K562 (cell line): ENCODE data around the gene PCDHB7. TPM values are rescaled to one million over a fixed set of nuclear protein-coding genes. Genes with fewer than 3 reads are reported as not detected.
"Not testable (repeated sequence)": the region's sequence is repeated elsewhere in the genome, so short reads cannot be mapped to it uniquely, and the experiment has no call there.

Experiments used
- ATAC-seq: fragments of 200-7000 bp; cut with Tn5 transposase; 3 replicates; pipeline ENCODE4 v1.9.1; 2020; ENCODE audit warnings: moderate library complexity
- BruUV-seq: library from RNA; stranded (reverse); fragments of 400-500 nt; replicated peaks from 2 replicates; lab custom pipeline; 2021; lab: Mats Ljungman, UMichigan
- CTCF ChIA-PET: fragments of 300-600 bp; formaldehyde crosslinking; extraction: SDS; loops from one replicate; lab custom pipeline; 2021; ENCODE audit warnings: low intra/inter-chr PET ratio; lab: Yijun Ruan, JAX
- POLR2A ChIA-PET: fragments of 300-600, 350-650 bp; sonication (Branson Sonifier 250); formaldehyde crosslinking; extraction: SDS; loops from one replicate; lab custom pipeline; 2021; ENCODE audit warnings: antibody characterized with exemption, inconsistent platforms; lab: Yijun Ruan, JAX
- DNase-seq, 4 experiments: peaks; one replicate each; pipeline versions ENCODE4 v3.0.0 to v3.0.0-alpha.2; 2011 to 2018; ENCODE audit warnings: low spot score in 3 of 4, mixed read lengths in 3 of 4; ENCODE audit errors: extremely low read depth in 1 of 4
- FAIRE-seq: peaks from 2 replicates; lab custom pipeline; 2011; peaks lifted over from hg19 to GRCh38; lab: Jason Lieb, UNC
- H2AFZ ChIP-seq: 2 replicates; pipeline ENCODE4 v1.6.0; 2011; ENCODE audit warnings: low read depth, low read length, control low read depth, inconsistent platforms
- H3K27ac ChIP-seq: fragments of 200-600 bp; 3 replicates; pipeline ENCODE4 v1.8.0; 2011; ENCODE audit warnings: low read depth, mild to moderate bottlenecking, control low read depth, inconsistent platforms, low read length, moderate library complexity, mixed read lengths; ENCODE audit errors: extremely low read depth
- H3K27me3 ChIP-seq, 2 experiments: fragments of 300-600 bp in 1 of 2; 2 replicates in 1 of 2; 3 replicates in 1 of 2; pipeline versions ENCODE4 v1.6.0 to v1.8.0; 2011; ENCODE audit warnings: inconsistent platforms in 2 of 2, low read length in 2 of 2, mild to moderate bottlenecking in 1 of 2, mixed read lengths in 1 of 2, moderate library complexity in 1 of 2; ENCODE audit not compliant: control insufficient read depth in 2 of 2, insufficient read depth in 2 of 2
- H3K36me3 ChIP-seq: fragments of 300-600 bp; 3 replicates; pipeline ENCODE4 v1.8.0; 2011; ENCODE audit warnings: mild to moderate bottlenecking, low read length, inconsistent platforms; ENCODE audit not compliant: control insufficient read depth, insufficient read depth
- H3K4me1 ChIP-seq, 2 experiments: fragments of 200-600 bp in 1 of 2; replicated peaks in 1 of 2; 2 replicates in 1 of 2; 3 replicates in 1 of 2; pipeline versions ENCODE4 v1.5.1 to v1.8.0; 2011; ENCODE audit warnings: inconsistent platforms in 2 of 2, low read length in 2 of 2, mild to moderate bottlenecking in 1 of 2, mixed read lengths in 1 of 2, moderate library complexity in 1 of 2; ENCODE audit not compliant: control insufficient read depth in 2 of 2, insufficient read depth in 2 of 2
- H3K4me2 ChIP-seq: 2 replicates; pipeline ENCODE4 v1.6.1; 2011; ENCODE audit warnings: low read length, control low read depth, inconsistent platforms, mixed read lengths; ENCODE audit not compliant: insufficient read depth
- H3K4me3 ChIP-seq: fragments of 200-600 bp; sonication (generic), shearing (Covaris generic); 2 replicates; pipeline ENCODE4 v1.5.1; 2016; ENCODE audit warnings: control low read depth, inconsistent platforms
- H3K79me2 ChIP-seq: fragments of 200-600 bp; 3 replicates; pipeline ENCODE4 v1.8.0; 2011; ENCODE audit warnings: low read length, inconsistent platforms; ENCODE audit not compliant: control insufficient read depth, insufficient read depth
- H3K9ac ChIP-seq, 2 experiments: 2 replicates each; pipeline versions ENCODE4 v1.6.0 to v1.6.1; 2011; ENCODE audit warnings: low read depth in 2 of 2, low read length in 2 of 2, control low read depth in 1 of 2, inconsistent platforms in 1 of 2, mild to moderate bottlenecking in 1 of 2, mixed read lengths in 1 of 2; ENCODE audit not compliant: insufficient read depth in 1 of 2
- H3K9me1 ChIP-seq: one replicate; pipeline ENCODE4 v1.6.0; 2011; ENCODE audit warnings: inconsistent platforms, mild to moderate bottlenecking, low read length, moderate library complexity; ENCODE audit not compliant: control insufficient read depth, insufficient read depth
- H3K9me3 ChIP-seq: replicated peaks from 2 replicates; pipeline ENCODE4 v1.5.1; 2011; ENCODE audit warnings: low read depth, low read length, inconsistent platforms; ENCODE audit not compliant: control insufficient read depth, insufficient read depth
- H4K20me1 ChIP-seq: replicated peaks from 2 replicates; pipeline ENCODE4 v1.6.1; 2011; ENCODE audit warnings: low read length, inconsistent platforms, mixed read lengths; ENCODE audit not compliant: control insufficient read depth, insufficient read depth
- ARID1B ChIP-seq: fragments of 450-650 bp; IDR thresholded peaks from 2 replicates; pipeline ENCODE4 v1.6.1; 2016; ENCODE audit warnings: antibody characterized with exemption, mild to moderate bottlenecking, inconsistent platforms
- CEBPG ChIP-seq, 3 experiments: fragments of 200-800 bp in 1 of 3; sonication (Bioruptor generic) in 1 of 3; sonication (generic) in 1 of 3; formaldehyde crosslinking in 1 of 3; IDR thresholded peaks in 2 of 3; conservative IDR thresholded peaks in 1 of 3; 2 replicates each; pipeline versions ENCODE4 v1.6.1 to v1.8.0; 2016 to 2022; ENCODE audit warnings: missing compliant biosample characterization in 2 of 3, missing genetic modification characterization in 2 of 3, mild to moderate bottlenecking in 1 of 3, missing genetic modification reagents in 1 of 3
- CREB3 ChIP-seq: fragments of 450-650 bp; conservative IDR thresholded peaks from 2 replicates; pipeline ENCODE4 v1.6.1; 2016; ENCODE audit warnings: missing genetic modification characterization, low read depth, mild to moderate bottlenecking, missing compliant biosample characterization, moderate library complexity
- PHF8 ChIP-seq: fragments of 200-600 bp; sonication (generic); IDR thresholded peaks from 2 replicates; pipeline ENCODE4 v1.6.1; 2012; ENCODE audit warnings: mixed run types, mild to moderate bottlenecking, inconsistent platforms, low read length, moderate library complexity, borderline replicate concordance
- WGBS: fragments of 100-300 bp; shearing (Covaris generic); methylation state at CpG from one replicate; pipeline ENCODE4 v1.1.6; 2016; ENCODE audit warnings: low coverage, mixed read lengths; ENCODE audit not compliant: insufficient coverage; ENCODE audit errors: missing lambda C conversion rate; 5-methylcytosine and 5-hydroxymethylcytosine counted together
- in situ Hi-C: fragments of 300-500 bp; cut with MboI; formaldehyde crosslinking; loops from 4 replicates; pipeline ENCODE4 v1.15.0; 2018; ENCODE audit warnings: inconsistent platforms, mixed read lengths
- intact Hi-C: fragments of 100-400 bp; cut with micrococcal nuclease; formaldehyde crosslinking; loops from 2 replicates; pipeline ENCODE4 v1.14.2; 2022
- polyA plus RNA-seq, 8 experiments: library from polyadenylated mRNA; depleted of rRNA in 4 of 8; stranded (reverse) in 5 of 8; unstranded in 3 of 8; fragments of >200 nt; fragmentation: Nextera tagmentation in 2 of 8; fragmentation: Illumina TruSeq in 1 of 8; extraction: Ambion mirVana in 2 of 8; extraction: Trizol in 1 of 8; gene quantifications; 2 replicates each; pipeline versions ENCODE4 v1.2.1 to v1.2.3, GENCODE V29; 2011 to 2014; ENCODE audit warnings: inconsistent platforms in 1 of 8, missing spikeins in 1 of 8
- total RNA-seq, 7 experiments: library from RNA; depleted of rRNA in 6 of 7; stranded (reverse); fragments of >200 nt in 6 of 7; fragmentation: Illumina TruSeq in 2 of 7; extraction: Trizol in 2 of 7; gene quantifications; 2 replicates each; pipeline versions ENCODE4 v1.2.1 to v1.2.3, GENCODE V29; 2011 to 2021; ENCODE audit warnings: low replicate concordance in 1 of 7

The PCDHB7 gene
- total and polyA plus RNA-seq, 9 of the 15 experiments (the other 6 are each of a cell fraction or from before 2014, with no cell fraction given), result not detected

GRCh38 chr5:141174291-141175104, 2.1 kb downstream of the PCDHB7 start:
- H2AFZ ChIP-seq, H3K9me1 ChIP-seq, H4K20me1 ChIP-seq, H3K9me3 ChIP-seq, H3K27ac ChIP-seq, H3K4me3 ChIP-seq, in situ Hi-C loops, ATAC-seq, FAIRE-seq, H3K4me1 ChIP-seq, CTCF ChIA-PET, H3K4me2 ChIP-seq, H3K9ac ChIP-seq, POLR2A ChIA-PET, H3K36me3 ChIP-seq, DNase-seq, H3K79me2 ChIP-seq, BruUV-seq: not testable (repeated sequence)
- intact Hi-C loops, result loop anchor here (1.0 kb wide), 1 partner anchor 13 kb away; the partner anchor contains the start of gene PCDHB9
- WGBS, result 4% methylated on average over 62 of the region's 79 CpGs
- peaks cover 8 to 19% of the 10 kb centered on the region in 2 experiments; a peak in 3 of 5 replicates for H3K27me3 ChIP-seq

- no peaks in the 10 kb centered on the region for H4K20me1 ChIP-seq
- H3K4me2 ChIP-seq, result no peak overlapping the region
- H3K9me3 ChIP-seq, result no peaks in the 10 kb centered on the region
- ChIA-PET POLR2A (no interaction called here), CTCF (no interaction called here)
- intact Hi-C loops, result loop anchor here (1.0 kb wide), 1 partner anchor 11 kb away; the partner anchor contains the start of gene PCDHB9
- no peak overlapping the region for H3K9ac ChIP-seq
- BruUV-seq, result no TSS peak
- H3K27ac ChIP-seq, result no peak overlapping the region
- no peaks in the 10 kb centered on the region for H3K79me2 ChIP-seq
- ATAC-seq, result no peak
- peaks cover 8 to 19% of the 10 kb centered on the region in 2 experiments; a peak in 3 of 5 replicates for H3K27me3 ChIP-seq
- FAIRE-seq, result no peak
- no peaks in the 10 kb centered on the region for H3K4me1 ChIP-seq
- H3K9me1 ChIP-seq, result no peaks in the 10 kb centered on the region
- WGBS, result 0% methylated on average over 1 of the region's 1 CpG
- H3K36me3 ChIP-seq, result no peaks in the 10 kb centered on the region
- H3K4me3 ChIP-seq, result no peak overlapping the region
- DNase-seq, result no peak
- in situ Hi-C loops, result no loop called here
- no peak overlapping the region for H2AFZ ChIP-seq
- TF ChIP-seq CEBPG (CRISPR knock-in tag; IDR thresholded peaks at IDR 0.05) (no peak), CEBPG (tag; conservative IDR thresholded peaks at IDR 0.05 in 1 of 2, IDR thresholded peaks at IDR 0.05 in 1 of 2) (peak; percentile 59 to 85), PHF8 (no peak), ARID1B (no peak), CREB3 (tag) (no peak)
Observed at GRCh38 chr5:141175933-141176332, 3.5 kb downstream of the PCDHB7 start.
